ENCODE data around the gene RWDD3.

Gene RWDD3, protein sequence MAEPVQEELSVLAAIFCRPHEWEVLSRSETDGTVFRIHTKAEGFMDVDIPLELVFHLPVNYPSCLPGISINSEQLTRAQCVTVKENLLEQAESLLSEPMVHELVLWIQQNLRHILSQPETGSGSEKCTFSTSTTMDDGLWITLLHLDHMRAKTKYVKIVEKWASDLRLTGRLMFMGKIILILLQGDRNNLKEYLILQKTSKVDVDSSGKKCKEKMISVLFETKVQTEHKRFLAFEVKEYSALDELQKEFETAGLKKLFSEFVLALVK

DNA sequence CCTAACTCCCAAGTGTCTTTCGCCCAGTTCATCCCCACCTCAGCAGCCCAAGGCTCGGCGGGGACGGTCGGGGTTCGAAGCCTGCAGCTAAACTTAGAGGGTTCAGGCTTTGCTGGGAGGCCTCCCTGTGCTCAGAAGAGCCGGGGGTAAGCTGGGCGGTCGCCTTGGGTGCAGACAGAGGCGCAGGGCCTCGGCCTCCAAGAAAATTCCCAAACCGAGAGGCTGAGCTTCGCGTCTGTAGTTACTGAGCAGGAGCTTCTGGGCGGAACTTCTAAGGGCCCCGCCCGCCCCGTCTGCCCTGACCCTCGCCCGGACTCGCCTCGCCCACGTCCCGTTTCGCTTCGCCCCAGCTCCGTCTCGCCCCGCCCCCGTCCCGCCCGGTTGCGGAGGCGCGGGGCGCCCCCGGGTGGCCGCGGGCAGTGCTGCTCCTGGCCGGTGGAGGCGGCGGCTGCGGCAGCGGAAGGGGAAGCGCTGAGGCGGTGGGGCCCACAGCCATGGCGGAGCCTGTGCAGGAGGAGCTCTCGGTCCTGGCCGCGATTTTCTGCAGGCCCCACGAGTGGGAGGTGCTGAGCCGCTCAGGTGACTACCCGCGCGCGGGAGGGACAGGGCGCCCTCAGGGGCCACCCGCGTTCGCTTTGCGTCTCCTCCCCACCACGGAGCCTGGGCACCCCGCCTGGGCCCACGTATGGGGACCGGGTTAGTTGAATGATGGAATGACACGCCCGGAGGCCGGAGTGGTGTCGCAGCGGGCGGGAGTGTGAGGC lies at the start of gene RWDD3:
Gene RWDD3, plus strand, starts transcription at position 474 of the 764 bp plus-strand sequence. Its CDS starts 21 bp downstream, at position 495.
- in situ Hi-C loops (cut with MboI; ENCODE audit: low sequenced_read_pairs), result loop anchor here (25.0 kb wide), 1 partner anchor 372 kb away; no protein-coding TSS in a partner anchor

DNA sequence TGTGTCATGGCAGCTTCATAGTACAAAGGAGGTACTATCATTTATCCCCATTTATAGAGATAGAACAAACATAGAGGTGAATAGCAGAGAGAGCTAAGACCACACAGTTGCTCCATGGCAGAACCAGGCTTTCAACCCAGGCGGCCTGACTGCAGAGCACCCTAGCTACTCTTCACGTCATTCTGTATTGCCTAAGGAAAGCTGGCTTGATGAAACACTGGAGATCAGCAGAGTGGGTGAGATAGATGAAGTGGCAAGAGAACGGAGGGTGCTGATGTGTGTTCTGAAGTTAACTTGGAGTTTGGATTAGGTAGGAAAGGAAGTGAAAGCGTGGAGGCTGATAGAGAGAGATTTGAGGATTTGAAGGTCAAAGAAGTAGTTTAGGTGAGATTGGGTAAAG lies 47.9 kb upstream of the RWDD3 start:
- in situ Hi-C loops (cut with MboI; ENCODE audit: low sequenced_read_pairs), result no loop called here

DNA sequence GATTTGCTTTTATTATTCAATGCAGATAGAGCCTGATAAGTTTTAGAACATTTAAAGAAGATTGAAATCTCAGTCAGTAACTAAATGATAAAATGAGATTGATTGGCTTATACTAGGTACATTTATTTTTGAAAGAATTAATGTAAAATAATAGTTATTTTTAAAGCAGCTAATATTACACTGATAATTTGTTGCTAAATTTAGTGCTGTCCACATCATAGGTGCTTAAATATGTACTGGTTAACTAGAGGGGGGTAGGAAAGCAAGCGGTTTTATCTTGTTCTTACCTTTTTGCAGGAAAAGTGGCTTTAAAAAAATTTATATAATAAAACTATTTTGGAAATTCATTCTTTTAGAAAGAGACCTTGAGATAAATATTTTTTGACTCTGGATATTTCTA lies 40.4 kb upstream of the RWDD3 start:
- in situ Hi-C loops (cut with MboI; ENCODE audit: low sequenced_read_pairs), result no loop called here

DNA sequence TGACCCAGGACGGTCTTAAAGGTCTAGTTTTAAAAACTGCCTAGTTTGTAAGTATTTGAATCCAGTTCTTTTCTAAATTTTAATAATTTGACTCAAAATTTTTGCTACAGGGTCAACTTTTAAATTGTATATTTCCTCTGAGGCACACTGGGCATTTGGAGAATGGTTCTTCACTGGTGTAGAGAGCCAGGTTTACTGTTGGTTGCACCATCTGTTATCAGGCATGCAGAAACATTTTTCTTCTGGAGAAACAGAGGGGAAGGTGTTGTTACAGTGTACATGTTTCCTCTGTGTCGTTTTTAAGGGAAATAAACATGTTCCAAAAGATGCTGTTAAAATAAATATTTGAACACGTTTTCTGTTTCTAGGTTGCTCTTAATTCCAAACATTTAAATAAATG lies 39.0 kb upstream of the RWDD3 start:
- in situ Hi-C loops (cut with MboI; ENCODE audit: low sequenced_read_pairs), result no loop called here

DNA sequence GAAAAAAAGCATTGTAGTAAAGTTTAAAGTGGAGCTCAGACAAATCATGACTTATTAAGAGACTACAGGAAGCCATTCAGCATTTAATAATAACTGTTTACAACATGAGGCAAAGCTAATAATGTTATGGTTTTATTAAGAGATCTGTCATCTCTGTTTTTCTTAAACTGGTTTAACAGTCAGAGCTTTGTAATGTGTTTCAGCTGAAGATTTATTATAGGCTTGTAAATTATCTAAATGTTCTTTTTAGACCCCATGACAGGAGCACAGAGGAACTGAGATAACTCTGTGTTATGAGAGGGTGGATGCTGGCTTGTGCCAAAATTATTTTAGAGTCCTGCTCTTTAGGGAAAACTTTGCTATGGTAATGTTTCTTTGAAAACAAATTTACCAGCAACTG lies 38.0 kb upstream of the RWDD3 start:
- in situ Hi-C loops (cut with MboI; ENCODE audit: low sequenced_read_pairs), result no loop called here

DNA sequence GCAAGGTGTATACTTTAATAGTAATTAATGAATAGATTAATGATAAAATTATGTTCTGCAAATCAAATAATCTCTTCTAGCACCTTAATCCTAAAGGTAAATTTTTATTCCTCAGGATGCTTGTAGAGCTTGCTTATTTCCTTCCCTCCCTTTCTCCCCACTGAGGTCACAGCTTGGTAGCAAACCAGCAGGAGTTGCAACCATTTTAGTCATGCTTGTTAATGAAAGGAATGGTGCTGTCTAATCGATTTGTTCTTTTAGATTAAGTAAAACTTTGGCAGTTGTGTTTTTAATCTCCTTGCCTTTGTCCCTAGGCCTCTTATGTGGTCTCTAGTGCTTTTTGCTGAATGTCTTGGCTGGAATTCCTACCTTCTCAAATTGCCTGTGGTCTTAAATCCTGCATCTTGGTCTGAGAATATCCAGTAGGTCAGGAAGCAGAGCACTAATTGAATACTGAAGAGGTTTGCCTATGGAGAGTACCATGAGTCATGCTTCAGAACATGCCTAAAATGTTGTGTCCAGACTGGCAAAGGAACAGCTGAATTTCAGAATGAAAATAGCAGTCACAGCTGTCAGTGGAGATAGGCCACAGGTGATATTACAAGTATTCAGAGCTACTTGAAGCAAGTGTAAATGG lies 36.3 kb upstream of the RWDD3 start:
- in situ Hi-C loops (cut with MboI; ENCODE audit: low sequenced_read_pairs), result no loop called here

DNA sequence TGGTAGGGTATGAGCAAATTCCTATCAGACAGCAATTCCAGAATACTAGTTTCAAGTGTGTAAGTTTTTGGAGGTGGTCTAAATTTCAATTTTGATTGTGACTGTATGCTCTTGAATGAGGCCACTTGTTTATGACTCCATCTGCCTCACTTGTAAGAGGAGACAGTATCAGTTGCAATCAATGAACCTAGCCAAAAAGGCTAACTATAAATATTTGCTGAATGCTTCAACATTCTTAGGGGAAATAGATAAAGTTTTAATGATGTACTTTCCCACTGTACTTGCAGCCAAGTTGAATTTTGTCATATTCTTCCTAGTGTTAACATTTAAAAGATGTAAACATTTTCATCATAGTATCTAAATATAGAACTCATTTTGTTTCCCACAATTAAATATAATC lies 32.1 kb upstream of the RWDD3 start:
- in situ Hi-C loops (cut with MboI; ENCODE audit: low sequenced_read_pairs), result no loop called here

DNA sequence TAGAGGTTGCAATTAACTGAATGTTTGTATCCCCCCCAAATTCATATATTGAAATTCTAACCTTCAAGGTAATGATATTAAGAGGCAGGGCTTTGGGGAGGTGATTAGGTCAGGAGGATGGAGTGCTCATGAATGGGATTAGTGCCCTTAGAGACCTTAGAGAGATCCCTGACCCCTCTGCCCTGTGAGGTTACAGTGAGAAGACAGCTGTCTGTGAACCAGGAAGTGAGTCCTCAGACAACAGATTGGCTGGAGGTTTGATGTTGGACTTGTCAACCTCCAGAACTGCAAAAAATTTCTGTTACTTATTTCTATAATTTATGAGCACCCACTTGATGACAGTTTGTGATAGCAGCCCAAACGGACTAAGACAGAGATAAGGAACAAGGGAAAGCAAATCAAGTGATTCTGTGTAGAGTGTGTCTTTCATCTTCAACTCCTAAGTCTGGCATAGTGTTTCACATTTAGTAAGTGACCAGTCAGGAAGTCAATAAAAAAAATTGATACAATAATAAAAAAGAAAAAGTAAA lies 30.0 kb upstream of the RWDD3 start:
- in situ Hi-C loops (cut with MboI; ENCODE audit: low sequenced_read_pairs), result no loop called here

DNA sequence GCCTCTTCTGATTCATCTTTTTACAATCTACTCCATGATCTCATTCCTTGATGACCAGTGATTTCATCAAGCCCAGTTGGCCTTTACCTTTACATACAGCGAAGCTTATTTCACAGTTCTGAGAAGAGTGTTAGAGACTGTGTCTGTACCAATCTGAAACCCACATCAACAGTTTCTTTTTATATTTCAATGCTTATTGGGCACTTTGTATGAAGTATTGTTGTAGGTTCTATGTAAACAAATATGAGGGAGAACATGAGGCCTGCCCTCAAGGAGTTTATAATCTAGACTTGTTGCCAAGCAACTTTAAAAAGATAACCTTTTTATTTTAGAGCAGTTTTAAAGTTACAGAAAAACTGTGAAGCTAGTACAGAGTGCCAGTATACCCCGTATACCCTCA lies 27.5 kb upstream of the RWDD3 start:
- in situ Hi-C loops (cut with MboI; ENCODE audit: low sequenced_read_pairs), result no loop called here

DNA sequence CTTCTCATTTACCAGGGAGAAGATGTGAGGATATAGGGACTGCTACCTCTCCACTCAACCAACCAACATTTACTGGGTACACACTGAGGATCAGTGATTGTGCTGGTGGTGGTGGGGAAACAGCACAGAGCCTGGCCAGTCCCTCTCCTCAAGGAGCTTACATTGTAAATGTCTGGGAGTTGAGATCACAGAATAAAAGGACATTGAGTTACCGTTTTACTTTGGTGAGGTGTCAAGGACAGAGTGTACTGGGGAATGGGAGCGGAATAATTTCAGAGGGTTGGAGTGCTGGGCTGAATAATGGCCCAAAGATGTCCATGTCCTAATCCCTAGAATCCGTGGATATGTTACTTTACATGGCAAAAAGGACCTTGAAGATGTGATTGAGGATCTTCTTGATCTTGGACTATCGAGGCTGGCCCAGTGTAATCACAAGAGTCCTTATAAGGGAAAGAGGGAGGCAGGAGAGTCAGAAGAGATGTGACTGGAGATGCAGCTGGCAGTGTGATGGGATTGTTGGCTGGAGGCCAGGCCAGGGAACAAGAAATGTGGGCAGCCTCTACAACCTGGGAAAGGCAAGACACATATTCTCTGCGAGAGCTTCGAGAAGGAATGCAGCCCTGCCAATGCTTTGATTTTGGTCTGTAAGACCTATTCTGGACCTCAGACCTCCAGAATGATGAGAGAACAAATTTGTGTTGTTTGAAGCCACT lies 26.6 kb upstream of the RWDD3 start:
- in situ Hi-C loops (cut with MboI; ENCODE audit: low sequenced_read_pairs), result no loop called here

DNA sequence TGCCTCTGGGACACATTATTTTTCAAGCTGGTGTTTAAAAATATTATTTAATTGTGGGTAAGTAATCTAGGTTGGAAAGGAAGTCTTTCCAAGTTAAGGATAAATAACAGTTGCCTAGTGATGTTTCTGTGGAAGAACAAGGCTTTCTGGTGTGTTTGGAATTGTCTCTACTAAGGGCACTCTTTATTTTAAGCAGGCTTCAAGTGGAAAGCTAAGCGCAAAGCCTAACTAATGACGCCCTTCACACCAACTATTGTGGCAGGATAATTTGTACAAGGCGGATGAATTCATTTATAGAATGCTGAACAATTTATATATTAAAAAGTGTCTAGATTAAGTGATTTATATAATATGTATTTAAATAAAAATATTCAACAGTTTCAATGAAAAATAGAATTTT lies 25.1 kb upstream of the RWDD3 start:
- in situ Hi-C loops (cut with MboI; ENCODE audit: low sequenced_read_pairs), result no loop called here

DNA sequence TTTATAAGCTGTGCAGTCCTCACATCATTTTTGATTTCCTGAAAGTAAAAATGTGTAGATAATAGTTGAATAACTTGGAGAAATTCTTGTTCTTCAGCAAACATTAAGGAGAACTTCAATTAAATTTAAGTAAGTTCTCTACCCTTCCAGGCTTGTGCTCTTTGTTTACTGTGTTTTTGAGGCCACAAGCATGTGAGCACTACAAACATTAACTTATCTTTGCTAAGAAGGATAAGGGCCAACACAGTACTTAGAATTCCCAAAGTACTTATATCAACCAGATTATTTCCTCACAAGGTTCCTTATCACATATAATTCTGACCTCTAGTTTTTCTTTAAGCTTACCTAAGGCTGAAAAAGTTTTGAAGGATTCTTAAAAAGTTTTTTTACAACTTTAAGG lies 24.7 kb upstream of the RWDD3 start:
- in situ Hi-C loops (cut with MboI; ENCODE audit: low sequenced_read_pairs), result no loop called here

DNA sequence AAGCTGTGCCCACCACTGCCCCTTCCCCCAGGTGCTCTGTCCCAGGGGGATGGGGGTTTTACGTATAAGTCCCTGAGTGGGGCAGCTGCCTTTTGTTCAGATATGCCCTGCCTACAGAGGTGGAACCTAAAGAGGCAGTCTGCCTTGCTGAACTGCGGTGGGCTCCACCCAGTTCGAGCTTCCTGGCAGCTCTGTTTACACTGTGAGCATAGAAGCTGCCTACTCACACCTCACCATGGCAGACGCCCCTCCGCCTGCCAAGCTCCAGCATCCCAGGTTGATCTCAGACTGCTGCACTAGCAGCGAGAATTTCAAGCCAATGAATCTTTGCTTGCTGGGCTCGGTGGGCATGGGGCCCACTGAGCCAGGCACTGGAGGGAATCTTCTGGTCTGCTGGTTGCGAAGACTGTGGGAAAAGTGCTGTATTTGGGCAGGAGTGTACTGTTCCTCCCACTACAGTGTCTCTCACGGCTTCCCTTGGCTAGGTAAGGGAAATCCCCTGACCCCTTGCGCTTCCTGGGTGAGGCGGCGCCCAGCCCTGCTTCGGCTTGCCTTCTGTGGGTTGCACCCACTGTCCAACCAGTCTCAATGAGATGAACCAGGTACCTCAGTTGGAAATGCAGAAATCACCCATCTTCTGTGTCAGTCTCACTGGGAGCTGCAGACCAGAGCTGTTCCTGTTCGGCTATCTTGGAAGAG lies 17.6 kb upstream of the RWDD3 start:
- in situ Hi-C loops (cut with MboI; ENCODE audit: low sequenced_read_pairs), result no loop called here

DNA sequence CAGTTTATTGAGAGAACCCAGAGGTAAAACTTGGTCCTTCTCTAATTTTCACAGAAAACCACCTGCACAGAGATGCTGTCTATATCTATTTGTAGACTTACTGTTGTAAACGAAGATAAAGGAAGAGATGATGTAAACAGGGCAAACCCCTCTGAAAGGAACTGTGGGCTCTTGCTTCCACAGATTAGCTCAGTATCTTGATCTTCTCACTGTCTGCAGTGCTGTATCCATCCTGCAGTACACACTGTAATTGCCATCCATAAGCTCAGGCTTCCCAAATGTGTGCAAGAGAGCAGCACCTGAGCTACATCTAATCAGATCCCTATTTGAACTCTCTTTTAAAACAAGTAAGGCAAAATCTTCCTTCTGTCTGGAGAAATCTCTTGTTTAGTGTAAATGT lies 16.6 kb upstream of the RWDD3 start:
- in situ Hi-C loops (cut with MboI; ENCODE audit: low sequenced_read_pairs), result no loop called here

DNA sequence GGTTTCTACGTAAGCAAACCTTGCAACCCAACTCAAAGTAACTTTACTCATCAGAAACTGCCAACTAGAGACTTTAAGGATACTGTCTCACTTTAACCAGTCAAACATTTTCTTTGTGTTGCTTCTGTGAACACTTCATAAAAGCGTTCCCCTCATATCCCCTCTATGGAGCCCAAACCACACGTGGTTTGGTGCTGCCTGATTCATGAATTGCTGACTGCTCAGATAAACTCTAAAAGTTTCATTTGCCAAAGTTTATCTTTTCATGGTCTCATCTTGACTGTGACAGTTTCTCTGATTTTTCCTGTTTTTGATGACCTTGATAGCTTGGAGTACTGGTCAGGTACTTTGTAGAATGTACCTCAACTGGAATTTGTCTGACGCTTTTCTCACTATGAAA lies 14.6 kb upstream of the RWDD3 start:
- in situ Hi-C loops (cut with MboI; ENCODE audit: low sequenced_read_pairs), result no loop called here

DNA sequence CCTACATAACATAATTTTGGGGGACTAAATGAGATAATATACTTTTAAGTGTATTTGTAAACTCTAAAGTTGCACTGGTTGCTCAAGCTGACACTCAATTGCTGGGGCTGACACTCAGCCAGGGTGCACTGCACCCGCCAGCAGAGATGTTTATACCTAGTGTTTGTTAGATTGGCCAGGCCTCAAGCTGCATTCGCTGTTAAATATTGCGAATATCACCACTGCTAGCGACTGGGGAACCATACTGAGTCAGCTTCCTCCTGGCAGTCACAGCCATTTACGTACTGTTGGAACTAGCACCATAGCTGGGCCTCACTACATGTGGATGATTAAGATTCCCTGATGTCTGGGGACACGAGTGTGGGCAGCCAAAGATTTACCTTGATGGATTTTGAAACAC lies 12.7 kb upstream of the RWDD3 start:
- in situ Hi-C loops (cut with MboI; ENCODE audit: low sequenced_read_pairs), result no loop called here

DNA sequence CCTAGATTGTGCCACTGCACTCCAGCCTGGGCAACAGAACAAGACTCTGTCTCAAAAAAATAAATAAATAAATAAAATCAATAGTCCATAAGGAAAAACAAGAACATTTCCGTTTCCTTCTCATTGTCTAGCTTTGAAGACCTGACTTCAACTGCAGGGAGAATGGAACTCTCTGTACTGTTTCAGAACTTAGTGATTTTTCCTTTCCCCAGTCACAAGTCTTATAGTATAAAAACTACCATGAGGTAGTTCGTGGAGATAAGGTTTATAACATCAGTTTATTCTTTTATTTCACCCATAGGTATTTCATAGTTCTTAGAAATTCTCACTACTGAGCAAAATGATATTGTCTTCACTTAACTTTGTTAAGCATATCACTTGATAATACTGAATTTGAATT lies 11.4 kb upstream of the RWDD3 start:
- in situ Hi-C loops (cut with MboI; ENCODE audit: low sequenced_read_pairs), result no loop called here

DNA sequence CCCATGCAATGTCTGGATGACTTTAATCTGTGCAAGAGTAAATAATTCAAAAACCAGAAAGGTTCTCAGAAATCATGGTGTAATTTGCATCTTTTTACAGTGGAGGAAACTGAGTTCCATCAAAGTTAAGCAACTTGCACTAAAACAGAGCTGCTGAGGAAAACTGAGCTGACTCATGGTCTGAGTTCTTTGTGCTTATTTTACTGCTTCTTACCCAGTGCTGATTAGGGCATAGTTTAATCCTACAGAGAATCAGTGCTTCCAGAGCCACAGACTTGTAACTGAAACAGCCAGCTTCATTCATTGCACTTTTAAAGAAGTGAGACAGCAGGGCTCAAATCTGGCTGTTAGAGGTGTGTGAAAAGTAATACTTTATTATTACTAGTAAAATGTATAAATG lies 10.9 kb upstream of the RWDD3 start:
- in situ Hi-C loops (cut with MboI; ENCODE audit: low sequenced_read_pairs), result no loop called here

DNA sequence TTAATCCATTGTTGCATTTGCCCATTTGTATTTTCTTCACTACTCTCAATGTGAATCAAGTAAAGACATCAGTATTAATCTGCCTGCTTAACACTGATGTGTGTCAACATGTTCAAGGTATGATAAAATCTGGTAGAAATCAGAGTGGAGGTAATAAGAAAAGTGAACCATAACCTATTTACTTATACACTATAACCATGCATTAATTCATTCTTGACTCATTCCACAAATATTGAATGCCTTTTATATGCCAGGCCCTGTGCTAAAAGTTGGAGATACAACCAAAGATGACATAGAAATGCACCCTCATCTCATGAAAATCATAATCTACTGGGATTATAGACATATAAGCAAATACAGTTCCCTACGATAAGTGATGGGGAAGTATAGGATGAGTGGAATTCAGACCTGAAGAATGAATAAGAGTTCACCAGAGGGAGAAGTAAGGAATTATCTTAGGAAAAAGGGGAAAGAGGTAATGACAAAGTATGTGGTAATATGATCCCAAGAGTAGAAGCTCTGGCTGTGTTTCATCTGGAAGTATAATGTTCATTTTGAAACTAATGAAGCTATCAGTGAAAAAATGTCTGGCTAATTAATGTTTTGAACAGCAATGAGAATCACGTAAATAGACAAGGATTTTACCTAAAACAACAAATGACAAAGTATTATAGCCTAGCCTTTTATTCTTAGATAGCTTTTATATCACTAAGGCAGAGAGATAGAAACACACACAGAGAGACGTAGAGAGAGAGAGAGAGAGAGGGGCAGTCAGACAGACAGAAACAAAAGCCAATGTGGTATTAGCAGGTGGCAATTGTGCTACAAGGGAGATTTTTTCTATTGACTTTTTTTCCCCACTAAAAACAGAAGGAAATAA lies 7.0 kb upstream of the RWDD3 start:
- in situ Hi-C loops (cut with MboI; ENCODE audit: low sequenced_read_pairs), result loop anchor here (25.0 kb wide), 1 partner anchor 365 kb away; no protein-coding TSS in a partner anchor

Data from HL-60/S4 (cell line).